Breast epithelium (tissue), 3 donors: ENCODE results near the gene CMPK2.

Experiments
- POLR2A ChIP-seq: fragments of 450-650 bp; IDR thresholded peaks from one replicate; pipeline ENCODE4 v1.6.1; 2016; ENCODE audit warnings: antibody characterized with exemption, mild to moderate bottlenecking, moderate library complexity
- TF ChIP-seq, protein P1 (sequence below), 3 donors: fragments of 450-650 bp; IDR thresholded peaks; one replicate each; pipeline ENCODE4 v1.5.1; 2016 to 2017; ENCODE audit warnings: antibody characterized with exemption in 3 of 3, mild to moderate bottlenecking in 3 of 3, moderate library complexity in 3 of 3

DNA sequence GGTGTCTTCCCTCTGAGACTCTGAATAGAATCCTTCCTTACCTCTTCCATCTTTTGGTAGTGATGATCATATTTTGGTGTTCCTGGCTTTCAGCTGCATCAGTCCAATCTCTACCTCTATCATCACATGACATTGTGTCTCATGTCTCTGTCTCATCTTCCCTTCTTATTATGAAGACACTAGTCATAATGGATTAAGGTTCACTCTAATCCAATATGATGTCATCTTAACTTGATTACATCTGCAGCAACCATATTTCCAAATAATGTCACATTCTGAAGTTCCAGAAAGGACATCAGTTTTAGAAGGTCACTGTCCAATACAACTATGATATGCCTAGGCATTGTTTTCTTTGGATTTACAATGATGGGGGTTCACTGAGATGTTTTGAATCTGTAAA is 31.5 kb downstream of the CMPK2 start:
- TF ChIP-seq, protein P1, sequence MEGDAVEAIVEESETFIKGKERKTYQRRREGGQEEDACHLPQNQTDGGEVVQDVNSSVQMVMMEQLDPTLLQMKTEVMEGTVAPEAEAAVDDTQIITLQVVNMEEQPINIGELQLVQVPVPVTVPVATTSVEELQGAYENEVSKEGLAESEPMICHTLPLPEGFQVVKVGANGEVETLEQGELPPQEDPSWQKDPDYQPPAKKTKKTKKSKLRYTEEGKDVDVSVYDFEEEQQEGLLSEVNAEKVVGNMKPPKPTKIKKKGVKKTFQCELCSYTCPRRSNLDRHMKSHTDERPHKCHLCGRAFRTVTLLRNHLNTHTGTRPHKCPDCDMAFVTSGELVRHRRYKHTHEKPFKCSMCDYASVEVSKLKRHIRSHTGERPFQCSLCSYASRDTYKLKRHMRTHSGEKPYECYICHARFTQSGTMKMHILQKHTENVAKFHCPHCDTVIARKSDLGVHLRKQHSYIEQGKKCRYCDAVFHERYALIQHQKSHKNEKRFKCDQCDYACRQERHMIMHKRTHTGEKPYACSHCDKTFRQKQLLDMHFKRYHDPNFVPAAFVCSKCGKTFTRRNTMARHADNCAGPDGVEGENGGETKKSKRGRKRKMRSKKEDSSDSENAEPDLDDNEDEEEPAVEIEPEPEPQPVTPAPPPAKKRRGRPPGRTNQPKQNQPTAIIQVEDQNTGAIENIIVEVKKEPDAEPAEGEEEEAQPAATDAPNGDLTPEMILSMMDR (IDR thresholded peaks at IDR 0.05), result no peak
- TF ChIP-seq POLR2A, result no peak
